HepG2 (cell line): ENCODE data around the gene CABLES2. TPM values are rescaled to one million over a fixed set of nuclear protein-coding genes. Genes with fewer than 3 reads are reported as not detected.
A peak's percentile ranks its signal among the peaks of the same experiment; 100 is the strongest.

Experiments used
- CEBPG ChIP-seq: IDR thresholded peaks from 2 replicates; pipeline ENCODE4 v1.6.1; 2016
- CSRNP2 ChIP-seq: sonication (generic); formaldehyde crosslinking; conservative IDR thresholded peaks from 2 replicates; pipeline ENCODE4 v1.8.0; 2022; ENCODE audit warnings: low read depth, missing genetic modification reagents
- DBP ChIP-seq: sonication (generic); formaldehyde crosslinking; IDR thresholded peaks from 2 replicates; pipeline ENCODE4 v1.4.0; 2020; ENCODE audit warnings: missing genetic modification reagents; ENCODE audit errors: not compliant biosample characterization
- DMTF1 ChIP-seq: sonication (generic); formaldehyde crosslinking; IDR thresholded peaks from 2 replicates; pipeline ENCODE4 v1.4.0; 2020; ENCODE audit warnings: mild to moderate bottlenecking, missing genetic modification reagents
- GPN1 ChIP-seq: sonication (generic); formaldehyde crosslinking; IDR thresholded peaks from 2 replicates; pipeline ENCODE4 v1.5.1; 2020; ENCODE audit warnings: missing genetic modification reagents, borderline replicate concordance
- IRX3 ChIP-seq: sonication (generic); formaldehyde crosslinking; IDR thresholded peaks from 2 replicates; pipeline ENCODE4 v1.8.1; 2023; ENCODE audit warnings: mild to moderate bottlenecking, low read depth, missing genetic modification reagents, borderline replicate concordance
- PHF20 ChIP-seq: sonication (generic); formaldehyde crosslinking; IDR thresholded peaks from 2 replicates; pipeline ENCODE4 v1.5.0; 2020; ENCODE audit warnings: mild to moderate bottlenecking, missing genetic modification reagents
- PRMT3 ChIP-seq: sonication (generic); formaldehyde crosslinking; IDR thresholded peaks from 2 replicates; pipeline ENCODE4 v1.8.1; 2022; ENCODE audit warnings: low read depth, mild to moderate bottlenecking, moderate library complexity, missing genetic modification reagents, borderline replicate concordance
- RELA ChIP-seq: sonication (generic); formaldehyde crosslinking; IDR thresholded peaks from 2 replicates; pipeline ENCODE4 v1.4.0; 2020; ENCODE audit warnings: missing genetic modification reagents
- SMARCE1 ChIP-seq: fragments of 450-650 bp; IDR thresholded peaks from 2 replicates; pipeline ENCODE4 v1.6.1; 2017; ENCODE audit warnings: borderline replicate concordance
- SMC3 ChIP-seq: IDR thresholded peaks from 2 replicates; pipeline ENCODE4 v1.6.1; 2011; ENCODE audit warnings: low read length, improper control_type of control experiment
- SNAI1 ChIP-seq: sonication (generic); formaldehyde crosslinking; IDR thresholded peaks from 2 replicates; pipeline ENCODE4 v1.5.0; 2020; ENCODE audit warnings: mild to moderate bottlenecking, missing genetic modification reagents, borderline replicate concordance
- ZBTB1 ChIP-seq: sonication (generic); formaldehyde crosslinking; IDR thresholded peaks from 2 replicates; pipeline ENCODE4 v1.4.0; 2020; ENCODE audit warnings: missing genetic modification reagents, borderline replicate concordance
- ZBTB21 ChIP-seq: sonication (generic); formaldehyde crosslinking; IDR thresholded peaks from 2 replicates; pipeline ENCODE4 v1.4.0; 2020; ENCODE audit warnings: missing genetic modification reagents
- ZNF446 ChIP-seq: sonication (generic); formaldehyde crosslinking; IDR thresholded peaks from 2 replicates; pipeline ENCODE4 v1.5.0; 2020; ENCODE audit warnings: mild to moderate bottlenecking, missing genetic modification reagents
- ZNF510 ChIP-seq: sonication (generic); formaldehyde crosslinking; IDR thresholded peaks from 2 replicates; pipeline ENCODE4 v1.4.0; 2020; ENCODE audit warnings: low read depth, mild to moderate bottlenecking, missing genetic modification reagents
- ZNF512 ChIP-seq: sonication (generic); formaldehyde crosslinking; IDR thresholded peaks from 2 replicates; pipeline ENCODE4 v1.4.0; 2020; ENCODE audit warnings: mild to moderate bottlenecking, missing genetic modification reagents
- ZNF704 ChIP-seq: sonication (generic); formaldehyde crosslinking; IDR thresholded peaks from 2 replicates; pipeline ENCODE4 v1.8.1; 2023; ENCODE audit warnings: mild to moderate bottlenecking, inconsistent platforms, moderate library complexity, missing genetic modification reagents, borderline replicate concordance
- ZSCAN12 ChIP-seq: sonication (generic); formaldehyde crosslinking; IDR thresholded peaks from 2 replicates; pipeline ENCODE4 v1.9.0; 2021; ENCODE audit warnings: mild to moderate bottlenecking, missing genetic modification reagents
- ZSCAN25 ChIP-seq: sonication (generic); formaldehyde crosslinking; IDR thresholded peaks from 2 replicates; pipeline ENCODE4 v1.8.0; 2022; ENCODE audit warnings: mild to moderate bottlenecking, missing genetic modification reagents
- polyA plus RNA-seq, 8 experiments: library from polyadenylated mRNA; depleted of rRNA in 3 of 8; stranded (reverse) in 7 of 8; unstranded in 1 of 8; fragments of >200 nt; fragmentation: Illumina TruSeq in 4 of 8; extraction: Trizol in 4 of 8; gene quantifications; 2 replicates each; pipeline versions ENCODE4 v1.2.1 to v1.2.3, GENCODE V29; 2011 to 2016; ENCODE audit warnings: low read depth in 4 of 8, missing spikeins in 1 of 8, mixed read lengths in 1 of 8; ENCODE audit not compliant: insufficient read depth in 1 of 8
- total RNA-seq, 5 experiments: library from RNA; depleted of rRNA; stranded (reverse); fragments of >200 nt; fragmentation: Illumina TruSeq; extraction: Trizol; gene quantifications; 2 replicates each; pipeline ENCODE4 v1.2.3, GENCODE V29; 2016; ENCODE audit warnings: low read depth in 1 of 5
- TF ChIP-seq, protein P1 (sequence below): sonication (generic); formaldehyde crosslinking; IDR thresholded peaks from 2 replicates; pipeline ENCODE4 v1.8.0; 2022; ENCODE audit warnings: missing genetic modification reagents, low read depth, mild to moderate bottlenecking, borderline replicate concordance

CABLES2 gene
- total and polyA plus RNA-seq, 2 of the 13 experiments (the other 11 are each of a cell fraction or from before 2014, with no cell fraction given) = 5.2 to 9.7 TPM

GRCh38 chr20:62407221-62407992 is at the start of gene CABLES2 (continued):
- peak; percentile 95; the same call in 1 of the 2 replicates for TF ChIP-seq ZSCAN12 (CRISPR knock-in tag)
- TF ChIP-seq PRMT3 (CRISPR knock-in tag) = no peak
- peak; percentile 82; the same call in 1 of the 2 replicates for TF ChIP-seq DMTF1 (CRISPR knock-in tag)
- TF ChIP-seq DBP (CRISPR knock-in tag) = peak; percentile 90
- TF ChIP-seq ZBTB21 (CRISPR knock-in tag) = peak; percentile 36; the same call in 1 of the 2 replicates
- TF ChIP-seq SNAI1 (CRISPR knock-in tag) = peak; percentile 96
- peak; percentile 34; the same call in 1 of the 2 replicates for TF ChIP-seq CEBPG (CRISPR knock-in tag)
- no peak for TF ChIP-seq SMARCE1
- TF ChIP-seq ZNF446 (CRISPR knock-in tag) = no peak
- TF ChIP-seq GPN1 (CRISPR knock-in tag) = 0 out of 2 replicates have a peak, but pooled peaks have one; percentile 49
- peak; percentile 96 for TF ChIP-seq ZNF510 (CRISPR knock-in tag)
- TF ChIP-seq ZSCAN25 (CRISPR knock-in tag) = peak; percentile 77
- TF ChIP-seq SMC3 = no peak
- TF ChIP-seq ZNF512 = no peak
- TF ChIP-seq, protein P1, sequence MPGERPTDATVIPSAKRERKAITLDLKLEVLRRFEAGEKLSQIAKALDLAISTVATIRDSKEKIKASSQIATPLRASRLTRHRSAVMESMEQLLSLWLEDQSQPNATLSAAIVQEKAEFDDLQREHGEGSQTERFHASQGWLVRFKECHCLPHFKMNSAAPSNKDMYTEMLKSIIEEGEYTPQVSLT (CRISPR knock-in tag) = no peak; the same call in 1 of the 2 replicates
- TF ChIP-seq RELA (CRISPR knock-in tag) = no peak
- no peak for TF ChIP-seq ZBTB1 (CRISPR knock-in tag)
- TF ChIP-seq PHF20 (CRISPR knock-in tag) = 0 out of 2 replicates have a peak, but pooled peaks have one; percentile 55
- TF ChIP-seq ZNF704 (CRISPR knock-in tag) = peak; percentile 91
- TF ChIP-seq IRX3 (CRISPR knock-in tag) = peak; percentile 92; the same call in 1 of the 2 replicates
- no peak for TF ChIP-seq CSRNP2 (CRISPR knock-in tag)
